Central memory CD8-positive, alpha-beta T cell (primary cell): ENCODE data around the gene DDX39B.

Source experiments
- ATAC-seq: fragments of 150-1000 bp; cut with Tn5 transposase; replicated peaks from 2 replicates; pipeline ENCODE4 v1.10.0; 2022; ENCODE audit warnings: mild to moderate bottlenecking, moderate FRiP score, moderate number of reproducible peaks; ENCODE audit not compliant: poor library complexity, severe bottlenecking; ENCODE audit errors: extremely low read depth
- DNase-seq, 2 donors: peaks; one replicate each; pipeline ENCODE4 v3.0.0; 2021; ENCODE audit warnings: low spot score in 2 of 2
- H3K27ac Mint-ChIP-seq: one replicate; pipeline ENCODE4 v1.8.0; 2022; ENCODE audit warnings: low read depth, mild to moderate bottlenecking, moderate library complexity, mixed read lengths
- H3K27me3 Mint-ChIP-seq: one replicate; pipeline ENCODE4 v1.8.0; 2022; ENCODE audit warnings: mixed read lengths
- H3K36me3 Mint-ChIP-seq: one replicate; pipeline ENCODE4 v1.8.0; 2022; ENCODE audit warnings: mild to moderate bottlenecking, moderate library complexity, mixed read lengths; ENCODE audit not compliant: insufficient read depth
- H3K4me1 Mint-ChIP-seq: one replicate; pipeline ENCODE4 v1.8.0; 2022; ENCODE audit warnings: mixed read lengths
- H3K4me3 Mint-ChIP-seq: one replicate; pipeline ENCODE4 v1.8.0; 2022; ENCODE audit warnings: mild to moderate bottlenecking, moderate library complexity, mixed read lengths
- H3K9me3 Mint-ChIP-seq: one replicate; pipeline ENCODE4 v1.8.0; 2022; ENCODE audit warnings: mixed read lengths

DDX39B gene

DNA sequence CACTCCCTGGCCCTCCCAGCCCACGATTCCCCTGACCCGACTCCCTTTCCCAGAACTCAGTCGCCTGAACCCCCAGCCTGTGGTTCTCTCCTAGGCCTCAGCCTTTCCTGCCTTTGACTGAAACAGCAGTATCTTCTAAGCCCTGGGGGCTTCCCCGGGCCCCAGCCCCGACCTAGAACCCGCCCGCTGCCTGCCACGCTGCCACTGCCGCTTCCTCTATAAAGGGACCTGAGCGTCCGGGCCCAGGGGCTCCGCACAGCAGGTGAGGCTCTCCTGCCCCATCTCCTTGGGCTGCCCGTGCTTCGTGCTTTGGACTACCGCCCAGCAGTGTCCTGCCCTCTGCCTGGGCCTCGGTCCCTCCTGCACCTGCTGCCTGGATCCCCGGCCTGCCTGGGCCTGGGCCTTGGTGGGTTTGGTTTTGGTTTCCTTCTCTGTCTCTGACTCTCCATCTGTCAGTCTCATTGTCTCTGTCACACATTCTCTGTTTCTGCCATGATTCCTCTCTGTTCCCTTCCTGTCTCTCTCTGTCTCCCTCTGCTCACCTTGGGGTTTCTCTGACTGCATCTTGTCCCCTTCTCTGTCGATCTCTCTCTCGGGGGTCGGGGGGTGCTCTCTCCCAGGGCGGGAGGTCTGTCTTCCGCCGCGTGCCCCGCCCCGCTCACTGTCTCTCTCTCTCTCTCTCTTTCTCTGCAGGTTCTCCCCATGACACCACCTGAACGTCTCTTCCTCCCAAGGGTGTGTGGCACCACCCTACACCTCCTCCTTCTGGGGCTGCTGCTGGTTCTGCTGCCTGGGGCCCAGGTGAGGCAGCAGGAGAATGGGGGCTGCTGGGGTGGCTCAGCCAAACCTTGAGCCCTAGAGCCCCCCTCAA lies 30.5 kb upstream of the DDX39B start, which contains the start of gene LTA:
TSS of gene LTA (plus strand) at position 249 of the 871 bp plus-strand sequence. CDS start at position 703, 454 bp downstream.
- peaks cover 93% of the 10 kb centered on the region for H3K4me1 Mint-ChIP-seq
- peak within 1 kb of the TSS; percentile 91 for H3K4me3 Mint-ChIP-seq
- peaks cover 44% of the 10 kb centered on the region for H3K36me3 Mint-ChIP-seq
- peak within 1 kb of the TSS; percentile 99 for H3K27ac Mint-ChIP-seq
- ATAC-seq (peak; percentile 55), DNase-seq (peak in 1 of 2 donors; percentile 70)
- H3K9me3 Mint-ChIP-seq: no peaks in the 10 kb centered on the region
- H3K27me3 Mint-ChIP-seq: no peaks in the 10 kb centered on the region

DNA sequence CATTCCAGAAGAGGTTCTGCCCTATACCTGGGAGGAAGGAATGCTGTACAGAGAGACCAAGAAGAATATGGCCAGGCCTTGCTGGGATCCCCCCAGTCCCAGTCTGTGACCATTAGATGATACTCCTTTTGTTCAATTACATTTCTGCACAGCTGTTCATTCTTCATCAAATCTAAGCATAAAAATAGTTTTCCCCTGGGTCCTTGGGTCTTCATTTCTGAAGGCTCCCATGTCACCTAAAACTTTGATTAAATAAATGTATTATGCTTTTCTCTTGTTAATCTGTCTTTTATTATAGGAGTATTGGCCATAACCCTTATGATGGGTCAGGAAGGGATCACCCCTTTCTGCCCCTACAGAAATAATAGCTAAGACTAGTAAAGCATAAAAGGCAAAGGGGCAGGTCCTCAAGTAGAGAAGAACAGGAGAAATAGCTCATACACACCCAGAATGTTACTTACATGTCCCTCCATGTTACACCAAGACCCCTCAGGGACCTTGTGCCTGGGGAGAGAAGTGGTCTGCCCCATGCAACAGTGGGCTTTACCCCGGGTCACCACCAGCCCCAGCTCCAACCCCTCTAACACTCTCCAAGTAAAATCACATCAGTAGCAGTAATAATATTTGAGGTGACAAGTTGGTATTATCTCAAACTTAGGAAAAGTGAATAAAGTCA lies 28.2 kb upstream of the DDX39B start:
- no peaks in the 10 kb centered on the region for H3K9me3 Mint-ChIP-seq
- no peak for ATAC-seq
- H3K27ac Mint-ChIP-seq: peak overlapping the region; percentile 99
- H3K27me3 Mint-ChIP-seq: no peaks in the 10 kb centered on the region
- peaks cover 79% of the 10 kb centered on the region for H3K4me1 Mint-ChIP-seq
- DNase-seq: no peak
- peaks cover 39% of the 10 kb centered on the region for H3K36me3 Mint-ChIP-seq
- peak overlapping the region; percentile 65 for H3K4me3 Mint-ChIP-seq

DNA sequence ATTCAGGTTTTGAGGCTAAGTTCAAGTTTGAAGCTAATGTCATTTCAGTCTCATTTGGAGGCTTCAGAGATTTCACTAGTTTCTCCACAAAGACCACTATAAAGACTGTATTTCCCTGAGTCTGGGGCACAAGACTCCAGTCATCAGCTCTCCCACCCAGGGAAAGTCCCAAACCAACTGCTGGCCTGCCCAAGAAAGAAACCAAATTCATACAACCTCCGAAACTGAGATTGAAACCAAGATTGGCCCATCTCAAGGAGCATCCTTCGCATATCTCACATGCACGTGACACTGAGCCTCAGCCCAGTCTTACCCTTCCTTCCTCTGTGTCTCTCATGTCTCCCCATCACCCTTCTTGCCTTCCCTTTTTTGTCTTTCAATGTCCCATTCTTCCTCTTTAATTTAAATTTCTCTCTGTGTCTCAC lies 26.7 kb upstream of the DDX39B start:
- H3K4me1 Mint-ChIP-seq: peaks cover 77% of the 10 kb centered on the region

GRCh38 chr6:31567531-31568370 lies 25.9 kb upstream of the DDX39B start:
- Mint-ChIP-seq H3K4me1 (peaks cover 69% of the 10 kb centered on the region), H3K36me3 (peaks cover 39% of the 10 kb centered on the region), H3K9me3 (no peaks in the 10 kb centered on the region), H3K4me3 (peak overlapping the region; percentile 65), H3K27me3 (no peaks in the 10 kb centered on the region), H3K27ac (peak overlapping the region; percentile 99)
- peak in 1 of 2 donors; percentile 25 for DNase-seq
- ATAC-seq: no peak

More for the DNA sequence above, 26.7 kb upstream of the DDX39B start:
- H3K36me3 Mint-ChIP-seq: peaks cover 43% of the 10 kb centered on the region
- H3K27ac Mint-ChIP-seq: peak overlapping the region; percentile 99
- DNase-seq (peak in 1 of 2 donors; percentile 74), ATAC-seq (peak; percentile 80)
- H3K4me3 Mint-ChIP-seq: peak overlapping the region; percentile 65
- no peaks in the 10 kb centered on the region for H3K27me3 Mint-ChIP-seq
- no peaks in the 10 kb centered on the region for H3K9me3 Mint-ChIP-seq

GRCh38 chr6:31560697-31561058 lies 18.9 kb upstream of the DDX39B start:
- Mint-ChIP-seq H3K27ac (peak overlapping the region; percentile 96), H3K4me1 (peaks cover 74% of the 10 kb centered on the region), H3K36me3 (peaks cover 21% of the 10 kb centered on the region)

DNA sequence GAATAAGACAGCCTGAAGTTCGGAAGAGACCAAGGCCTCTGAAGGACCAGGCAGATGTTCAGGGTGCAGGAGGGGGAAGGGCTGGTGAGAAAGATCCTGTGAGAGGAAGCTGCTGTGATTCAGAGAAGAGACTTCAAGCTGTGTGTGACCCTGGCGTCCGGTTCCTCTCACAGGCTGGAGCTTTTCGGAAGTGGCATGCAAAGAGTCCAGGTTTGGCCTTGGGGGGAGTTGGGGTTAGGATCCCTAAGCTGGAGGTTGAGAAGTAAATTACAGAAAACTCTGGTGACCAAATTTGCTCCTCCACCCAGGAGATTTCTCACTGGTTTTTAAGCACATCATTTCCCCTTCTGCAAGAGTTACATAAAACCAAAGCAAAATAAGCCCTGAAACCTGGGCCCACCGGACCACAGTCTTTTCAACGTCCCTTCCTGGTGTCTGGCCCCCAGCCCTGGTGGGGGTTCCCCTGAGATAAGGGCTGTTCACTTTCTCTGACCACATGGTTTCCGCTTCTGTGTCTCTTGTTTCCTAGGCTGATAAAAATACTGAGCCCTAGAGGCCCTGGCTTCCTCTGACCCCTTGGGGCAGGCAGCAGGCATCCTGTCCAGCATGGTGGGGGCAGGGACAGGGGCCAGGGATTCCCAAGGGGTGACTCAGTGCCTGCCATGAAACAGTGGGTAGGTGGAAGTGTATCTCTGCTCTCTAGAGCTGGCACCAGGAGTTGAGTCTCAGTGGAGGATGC lies 18.3 kb upstream of the DDX39B start:
- Mint-ChIP-seq H3K36me3 (peaks cover 16% of the 10 kb centered on the region), H3K27ac (peak overlapping the region; percentile 96), H3K4me1 (peaks cover 70% of the 10 kb centered on the region), H3K4me3 (peak overlapping the region; percentile 84), H3K27me3 (no peaks in the 10 kb centered on the region), H3K9me3 (no peaks in the 10 kb centered on the region)
- DNase-seq (peak in 1 of 2 donors; percentile 33), ATAC-seq (peak; percentile 65)

More at GRCh38 chr6:31560697-31561058, 18.9 kb upstream of the DDX39B start:
- ATAC-seq (no peak), DNase-seq (no peak)
- Mint-ChIP-seq H3K9me3 (no peaks in the 10 kb centered on the region), H3K27me3 (no peaks in the 10 kb centered on the region), H3K4me3 (peak overlapping the region; percentile 84)

DNA sequence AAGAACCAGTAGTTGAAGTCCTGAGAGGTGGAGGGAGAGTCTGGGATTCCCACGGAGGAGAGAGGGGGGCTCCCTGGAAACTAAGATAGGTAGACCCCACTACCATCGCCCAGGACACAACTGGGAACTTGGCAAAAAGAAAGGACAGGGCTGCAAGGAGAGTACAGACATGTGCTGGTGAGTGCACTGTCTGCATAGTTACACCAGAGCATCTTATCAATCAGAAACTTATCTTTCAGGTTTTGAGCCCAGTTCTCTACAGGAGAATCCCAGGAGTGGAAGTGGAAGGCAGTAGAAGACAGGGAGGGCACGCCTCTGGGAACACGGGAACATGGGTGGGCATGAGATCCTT lies 17.8 kb upstream of the DDX39B start:
- H3K4me3 Mint-ChIP-seq: peak overlapping the region; percentile 84
- peaks cover 65% of the 10 kb centered on the region for H3K4me1 Mint-ChIP-seq

GRCh38 chr6:31558631-31559500 lies 17.1 kb upstream of the DDX39B start:
- Mint-ChIP-seq H3K4me3 (peak overlapping the region; percentile 84), H3K4me1 (peaks cover 61% of the 10 kb centered on the region), H3K27ac (peak overlapping the region; percentile 96), H3K9me3 (no peaks in the 10 kb centered on the region), H3K27me3 (no peaks in the 10 kb centered on the region), H3K36me3 (peaks cover 13% of the 10 kb centered on the region)
- ATAC-seq (peak; percentile 85), DNase-seq (peak in 1 of 2 donors; percentile 61)

More for the DNA sequence above, 17.8 kb upstream of the DDX39B start:
- Mint-ChIP-seq H3K9me3 (no peaks in the 10 kb centered on the region), H3K36me3 (peaks cover 15% of the 10 kb centered on the region), H3K27ac (peak overlapping the region; percentile 96), H3K27me3 (no peaks in the 10 kb centered on the region)
- no peak for DNase-seq
- peak; percentile 35 for ATAC-seq

- DNase-seq (no peak), ATAC-seq (no peak)
- Mint-ChIP-seq H3K4me3 (peak overlapping the region; percentile 84), H3K4me1 (peaks cover 57% of the 10 kb centered on the region), H3K27me3 (no peaks in the 10 kb centered on the region), H3K9me3 (no peaks in the 10 kb centered on the region), H3K36me3 (peaks cover 12% of the 10 kb centered on the region), H3K27ac (peak overlapping the region; percentile 96)
Observed at GRCh38 chr6:31558318-31558625, 16.5 kb upstream of the DDX39B start.

DNA sequence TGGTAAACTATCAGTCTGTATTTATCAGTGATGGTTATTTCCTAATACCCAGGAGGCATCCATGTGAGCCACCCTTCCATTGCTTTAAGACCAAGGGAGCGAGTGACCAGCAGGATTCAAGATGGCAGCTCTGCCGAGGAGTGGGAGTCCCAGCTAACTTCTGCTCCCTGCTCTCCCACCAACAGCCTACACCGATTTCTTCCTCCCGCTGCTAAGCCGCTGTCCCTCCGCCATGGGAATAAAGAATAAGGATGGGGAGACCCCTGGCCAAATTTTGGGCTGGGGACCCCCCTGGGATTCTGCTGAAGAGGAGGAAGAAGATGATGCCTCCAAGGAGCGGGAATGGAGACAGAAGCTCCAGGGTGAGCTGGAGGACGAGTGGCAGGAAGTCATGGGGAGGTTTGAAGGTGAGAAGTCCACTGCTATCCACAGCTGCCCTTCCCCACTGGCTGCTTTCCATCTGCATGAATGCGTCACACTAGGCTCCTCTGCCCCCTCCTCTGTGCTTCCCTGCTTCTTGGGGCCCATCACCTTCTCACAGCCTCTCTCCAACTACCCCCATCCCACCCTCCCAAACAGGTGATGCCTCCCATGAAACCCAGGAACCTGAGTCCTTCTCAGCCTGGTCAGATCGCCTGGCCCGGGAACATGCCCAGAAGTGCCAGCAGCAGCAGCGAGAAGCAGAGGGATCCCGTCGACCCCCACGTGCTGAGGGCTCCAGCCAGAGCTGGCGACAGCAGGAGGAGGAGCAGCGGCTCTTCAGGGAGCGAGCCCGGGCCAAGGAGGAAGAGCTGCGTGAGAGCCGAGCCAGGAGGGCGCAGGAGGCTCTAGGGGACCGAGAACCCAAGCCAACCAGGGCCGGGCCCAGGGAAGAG lies 15.9 kb upstream of the DDX39B start:
- H3K4me3 Mint-ChIP-seq: peak overlapping the region; percentile 84

More for the DNA sequence above, 15.9 kb upstream of the DDX39B start:
- peak overlapping the region; percentile 96 for H3K27ac Mint-ChIP-seq
- peaks cover 12% of the 10 kb centered on the region for H3K36me3 Mint-ChIP-seq
- peaks cover 57% of the 10 kb centered on the region for H3K4me1 Mint-ChIP-seq
- ATAC-seq: no peak
- no peak for DNase-seq
- no peaks in the 10 kb centered on the region for H3K9me3 Mint-ChIP-seq
- no peaks in the 10 kb centered on the region for H3K27me3 Mint-ChIP-seq
